GM19238 (cell line): ENCODE results near the gene BSN.
"Not testable (repeated sequence)": the region's sequence is repeated elsewhere in the genome, so short reads cannot be mapped to it uniquely, and the experiment has no call there.

Experiments used
- DNase-seq: peaks from one replicate; pipeline ENCODE4 v3.0.0; 2011; ENCODE audit warnings: low spot score; ENCODE audit not compliant: insufficient read length

Gene BSN

DNA sequence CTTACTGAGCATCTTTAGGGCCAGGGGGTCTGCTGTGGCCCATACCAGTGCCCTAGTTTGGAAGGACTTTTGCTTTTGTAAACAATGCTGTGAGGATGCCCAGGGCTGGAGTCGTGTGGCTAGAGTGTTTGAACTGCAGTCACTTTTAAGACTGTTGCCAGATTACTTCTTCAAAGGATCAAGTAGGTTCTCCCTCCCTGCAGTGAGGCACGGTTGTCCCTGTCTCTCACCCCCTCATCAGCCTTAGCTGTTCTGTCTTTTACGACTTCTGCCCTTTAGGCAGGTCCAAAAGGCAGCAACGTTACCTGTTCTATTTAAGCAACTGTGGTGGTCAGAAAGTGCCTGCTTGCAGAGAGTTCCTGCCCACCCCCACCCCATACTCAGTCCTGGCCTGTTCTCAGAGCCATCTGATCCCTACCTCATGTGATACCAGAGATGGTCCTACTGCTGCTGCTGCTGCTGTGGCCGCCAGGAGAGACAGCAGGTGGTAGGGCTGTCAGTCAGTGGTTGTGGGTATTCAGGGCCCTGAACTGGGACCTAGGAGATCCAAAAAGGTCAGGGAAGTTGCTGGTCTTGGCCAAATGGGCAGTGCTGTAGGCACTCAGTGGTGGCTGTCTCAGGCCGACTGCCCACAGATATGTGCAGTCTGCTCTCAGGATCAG is 140.3 kb downstream of the BSN start:
- not testable (repeated sequence) for DNase-seq

DNA sequence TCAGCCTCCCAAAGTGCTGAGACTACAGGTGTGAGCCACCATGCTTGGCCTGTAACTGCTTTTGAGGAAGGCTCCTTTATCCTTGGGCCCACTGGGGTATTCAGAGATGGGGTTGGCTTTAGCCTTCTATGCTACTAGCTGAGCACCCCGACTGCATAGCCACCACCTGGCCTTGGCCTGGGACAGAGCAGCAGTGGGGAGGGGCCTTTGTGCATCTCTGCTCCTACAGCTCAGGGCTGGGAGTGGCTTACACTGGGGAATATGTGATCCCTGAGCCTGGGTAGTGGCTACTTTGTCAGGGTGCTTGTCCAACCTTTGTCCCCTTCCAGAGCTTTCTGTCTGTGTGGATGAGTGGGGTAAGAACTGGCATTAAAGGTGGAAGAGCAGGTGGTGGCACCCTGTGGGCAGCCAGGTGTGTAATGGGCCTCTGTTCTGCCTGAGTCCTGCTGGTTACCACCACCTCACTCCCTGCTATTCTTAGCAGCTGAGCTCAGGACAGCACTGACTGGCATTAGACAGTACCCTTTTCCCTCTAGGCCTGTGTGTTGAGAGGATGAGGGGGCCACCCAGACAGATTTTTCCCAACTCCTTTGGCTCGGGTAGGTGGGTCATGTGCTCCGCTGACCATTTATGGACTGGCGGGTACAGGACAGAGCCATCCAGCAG is 141.2 kb downstream of the BSN start:
- not testable (repeated sequence) for DNase-seq

DNA sequence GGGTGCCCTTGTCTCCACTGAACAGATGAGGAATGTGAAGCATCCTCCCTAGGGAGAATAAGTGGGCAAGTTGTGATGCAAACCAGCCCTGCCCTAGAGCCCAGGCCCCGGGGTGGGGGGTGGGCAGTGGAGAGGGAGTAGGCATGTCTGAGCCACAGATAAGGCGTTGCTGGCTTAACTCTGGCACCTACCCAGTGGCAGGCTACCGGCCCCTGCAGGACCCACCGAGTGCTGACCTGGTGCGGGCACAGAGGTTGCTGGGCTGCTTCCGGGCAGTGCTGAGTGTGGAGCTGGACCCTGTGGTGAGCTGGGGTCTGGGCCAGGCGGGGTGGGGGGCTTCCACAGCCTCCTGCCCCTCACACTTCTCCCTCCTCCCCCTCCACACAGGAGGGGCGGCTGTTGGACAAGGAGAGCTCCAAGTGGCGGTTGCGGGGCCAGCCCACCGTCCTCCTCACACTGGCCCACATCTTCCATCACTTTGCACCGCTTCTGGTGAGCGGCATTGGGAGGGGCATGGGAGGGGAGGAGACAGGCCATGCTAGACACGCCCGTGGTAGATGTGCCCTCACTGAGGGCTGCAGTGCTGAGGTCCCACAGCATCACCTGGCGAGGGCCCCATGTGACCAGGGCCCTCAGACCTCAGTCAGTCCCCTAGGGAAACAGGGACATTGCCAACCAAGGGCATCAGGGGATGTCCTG is 145.2 kb downstream of the BSN start:
- no peak for DNase-seq

DNA sequence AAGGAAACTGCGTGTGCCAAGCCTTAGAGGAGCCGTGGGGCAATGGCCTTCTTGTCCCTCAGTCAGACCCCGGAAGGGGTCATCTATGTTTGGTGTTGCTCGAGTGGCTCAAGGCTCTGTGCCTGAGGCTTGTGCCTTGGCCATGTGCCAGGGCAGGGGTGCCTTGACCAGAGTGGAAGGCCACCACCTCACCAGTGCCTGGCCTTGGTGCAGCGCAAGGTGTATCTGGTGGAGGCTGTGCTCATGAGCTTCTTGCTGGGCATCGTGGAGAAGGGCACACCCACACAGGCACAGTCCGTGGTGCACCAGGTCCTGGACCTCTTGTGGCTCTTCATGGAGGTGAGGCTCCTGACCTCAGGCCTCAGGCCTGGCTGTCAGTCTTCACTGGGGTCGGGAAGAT is 145.7 kb downstream of the BSN start:
- no peak for DNase-seq

DNA sequence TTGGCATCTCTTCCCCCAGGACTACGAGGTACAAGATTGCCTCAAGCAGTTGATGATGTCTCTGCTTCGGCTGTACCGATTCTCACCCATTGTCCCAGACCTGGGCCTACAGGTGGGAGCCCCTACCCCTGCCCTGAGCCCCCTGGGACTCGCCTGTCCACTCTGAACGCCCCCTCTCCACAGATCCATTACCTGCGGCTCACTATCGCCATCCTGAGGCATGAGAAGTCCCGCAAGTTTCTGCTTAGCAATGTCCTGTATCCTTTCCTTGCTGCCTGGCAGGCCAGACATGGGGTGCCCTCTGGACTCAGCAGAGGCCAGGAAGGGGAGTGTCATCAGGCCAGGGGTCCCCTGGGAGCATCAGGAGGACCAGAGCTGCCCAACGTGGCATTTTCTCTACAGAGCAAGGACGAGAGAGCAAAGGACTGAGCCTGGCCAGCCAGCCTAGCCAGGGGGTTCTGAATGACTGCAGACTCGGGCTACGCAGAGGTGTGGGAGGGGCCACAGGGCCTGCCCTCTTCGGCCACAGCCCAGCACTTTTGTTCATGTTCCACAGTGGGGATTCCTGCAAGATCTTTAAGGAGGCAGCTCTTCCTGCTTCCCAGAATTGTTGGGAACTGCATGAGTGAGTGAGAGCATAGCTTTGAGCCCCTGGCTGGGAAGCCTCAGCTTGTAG is 146.3 kb downstream of the BSN start:
- no peak for DNase-seq

DNA sequence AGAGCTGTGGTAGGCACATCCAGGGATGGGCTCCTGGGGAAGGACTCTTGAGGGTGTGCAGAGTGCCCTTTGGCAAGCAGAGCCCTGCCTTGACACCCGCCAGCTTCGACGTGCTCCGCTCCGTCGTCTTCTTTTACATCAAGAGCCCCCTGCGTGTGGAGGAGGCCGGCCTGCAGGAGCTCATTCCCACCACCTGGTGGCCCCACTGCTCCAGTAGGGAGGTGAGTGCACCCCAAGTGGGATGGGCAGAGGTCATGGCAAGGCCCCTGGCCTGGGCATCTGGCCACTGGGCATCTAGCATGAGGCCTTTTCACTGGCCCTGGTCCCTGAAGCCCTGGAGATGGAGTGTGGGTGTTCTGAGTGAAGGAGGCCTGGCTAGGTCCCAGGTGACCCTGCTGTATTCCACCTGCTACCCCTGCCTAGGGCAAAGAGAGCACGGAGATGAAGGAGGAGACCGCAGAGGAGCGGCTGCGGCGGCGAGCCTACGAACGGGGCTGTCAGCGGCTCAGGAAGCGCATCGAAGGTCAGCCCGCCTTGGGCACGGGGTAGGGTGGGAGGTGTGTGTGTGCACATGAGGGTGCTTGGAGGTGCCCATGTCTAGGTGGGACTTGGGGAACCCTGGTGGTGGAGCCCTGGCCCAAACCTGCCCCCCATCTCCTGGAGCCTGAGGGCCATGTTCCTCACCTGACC is 147.3 kb downstream of the BSN start:
- DNase-seq = no peak

DNA sequence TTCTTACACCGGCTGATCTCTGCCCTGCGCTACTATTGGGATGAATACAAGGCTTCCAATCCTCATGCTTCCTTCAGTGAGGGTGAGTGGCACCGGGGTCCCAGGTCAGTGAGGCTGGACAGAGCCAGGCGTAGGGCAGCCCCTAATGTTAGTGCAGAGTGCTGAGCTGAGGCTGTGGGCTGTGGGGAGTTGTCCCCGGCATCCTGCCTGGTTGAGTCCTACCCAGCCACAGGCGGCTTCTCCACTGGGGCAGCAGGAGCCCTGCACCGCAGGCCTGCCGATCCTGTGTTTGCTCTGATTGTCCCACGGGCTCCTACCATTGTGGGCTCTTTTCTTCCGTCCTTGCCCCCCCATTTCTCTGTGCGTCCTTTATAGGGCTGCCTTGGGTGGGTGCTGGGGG is 148.4 kb downstream of the BSN start:
- no peak for DNase-seq

DNA sequence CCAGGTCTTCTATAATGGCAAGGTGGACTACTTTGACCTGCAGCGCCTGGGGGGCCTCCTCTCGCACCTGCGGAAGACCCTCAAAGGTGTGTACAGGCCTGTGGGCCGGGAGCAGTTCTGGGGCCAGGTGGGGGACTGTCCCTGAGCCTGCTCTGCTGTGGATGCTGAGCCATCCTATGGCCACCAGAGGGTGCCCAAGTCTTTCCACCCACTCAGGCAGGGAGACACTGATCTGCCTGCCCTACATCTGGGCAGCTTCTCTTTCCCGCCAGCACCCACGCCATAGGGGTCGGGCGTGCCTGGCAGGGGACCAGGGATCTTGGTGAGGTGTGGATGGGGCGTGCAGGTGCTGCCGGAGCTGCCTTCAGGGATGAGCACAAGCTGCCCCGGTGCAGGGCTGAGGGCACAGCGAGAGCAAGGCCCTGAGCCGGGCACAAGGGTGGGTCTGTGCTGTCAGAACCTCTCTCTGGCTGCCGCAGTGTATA is 149.2 kb downstream of the BSN start:
- DNase-seq = peak; percentile 81

DNA sequence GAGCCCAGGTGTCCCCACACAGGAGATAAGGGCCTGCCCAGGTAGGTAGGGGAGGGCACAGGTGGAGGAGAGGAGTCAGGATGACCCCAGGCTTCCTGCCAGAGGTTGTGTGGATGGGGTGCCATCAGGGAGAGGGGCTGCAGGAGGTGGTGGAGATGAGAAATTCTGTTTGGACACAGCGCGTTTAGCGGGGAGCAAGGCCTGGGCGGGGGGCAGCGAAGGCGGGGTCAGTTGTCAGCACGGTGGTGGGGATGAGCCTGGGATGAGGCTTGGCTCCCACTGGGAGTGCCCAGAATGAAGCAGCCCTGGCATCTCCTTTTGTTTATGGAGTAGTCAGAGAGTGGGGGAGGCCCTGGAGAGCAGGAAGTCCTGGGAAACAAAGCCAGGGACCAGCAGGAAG is 149.7 kb downstream of the BSN start:
- no peak for DNase-seq

DNA sequence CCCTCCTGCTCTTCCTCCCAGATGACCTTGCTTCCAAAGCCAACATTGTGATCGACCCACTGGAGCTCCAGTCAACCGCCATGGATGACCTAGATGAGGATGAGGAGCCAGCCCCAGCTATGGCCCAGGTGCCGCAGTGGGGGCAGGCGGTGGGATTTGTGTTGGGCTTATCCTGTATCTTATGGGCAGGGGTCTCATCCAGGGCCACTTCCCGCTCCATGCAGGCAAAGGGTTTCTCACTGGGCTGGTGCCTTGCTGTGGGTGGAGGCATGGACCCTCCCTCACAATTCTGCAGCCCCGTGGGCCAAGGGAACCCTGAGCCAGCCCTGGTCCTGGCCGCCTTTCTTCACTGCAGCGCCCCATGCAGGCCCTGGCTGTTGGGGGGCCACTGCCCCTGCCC is 150.4 kb downstream of the BSN start:
- no peak for DNase-seq

DNA sequence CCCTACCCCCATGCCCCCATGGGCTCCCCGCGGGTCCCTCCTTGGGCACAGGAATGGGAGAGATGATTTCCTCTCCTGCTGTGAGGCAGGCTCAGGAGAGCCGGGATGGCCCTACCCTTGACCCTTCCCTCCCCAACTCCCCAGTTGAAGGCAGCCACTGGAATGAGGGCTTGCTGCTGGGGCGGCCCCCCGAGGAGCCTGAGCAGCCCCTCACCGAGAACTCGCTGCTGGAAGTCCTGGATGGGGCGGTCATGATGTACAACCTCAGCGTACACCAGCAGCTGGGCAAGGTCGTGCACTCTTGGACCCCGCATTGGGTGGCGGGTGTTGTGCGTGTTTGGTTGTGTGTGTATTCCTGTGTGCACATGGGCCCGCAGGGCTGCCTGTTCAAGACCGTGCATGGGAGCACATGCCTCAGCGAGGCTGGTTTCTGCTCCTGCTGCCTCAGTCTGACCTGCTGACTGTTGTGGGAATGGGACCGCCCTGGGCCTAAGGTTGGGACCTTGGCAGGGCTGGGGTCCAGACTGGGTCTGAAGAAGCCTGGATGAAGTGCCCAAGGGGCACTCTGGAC is 151.2 kb downstream of the BSN start:
- DNase-seq = no peak

DNA sequence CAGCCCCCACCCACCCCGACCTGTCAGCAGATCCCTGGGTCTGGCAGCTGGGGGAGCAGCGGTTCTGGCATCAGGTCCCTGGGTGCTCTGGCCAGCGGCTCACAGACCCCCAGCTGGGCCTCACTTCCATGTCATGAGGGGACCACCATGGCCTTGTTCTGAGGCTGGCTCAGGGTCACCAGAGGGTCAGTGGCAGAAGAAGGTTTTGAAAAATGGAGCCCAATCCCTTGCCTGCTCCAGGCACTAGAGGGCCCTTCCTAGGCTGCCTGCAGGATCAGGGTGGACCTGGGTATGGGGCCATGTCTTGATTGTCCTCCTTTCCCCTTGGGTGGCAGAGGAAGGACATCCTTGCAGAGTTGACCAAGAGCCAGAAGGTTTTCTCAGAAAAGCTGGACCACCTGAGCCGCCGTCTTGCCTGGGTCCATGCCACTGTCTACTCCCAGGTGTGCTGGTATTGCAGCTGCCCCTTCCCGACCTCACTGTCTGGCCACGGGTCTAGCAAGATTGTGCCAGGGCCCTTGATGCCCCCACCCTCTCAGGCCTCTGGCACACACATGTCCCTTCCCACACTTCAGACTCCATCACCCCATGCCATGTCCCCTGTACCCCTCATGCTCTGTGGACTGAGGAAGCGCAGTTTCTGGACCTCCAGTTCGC is 152.3 kb downstream of the BSN start:
- DNase-seq = no peak

DNA sequence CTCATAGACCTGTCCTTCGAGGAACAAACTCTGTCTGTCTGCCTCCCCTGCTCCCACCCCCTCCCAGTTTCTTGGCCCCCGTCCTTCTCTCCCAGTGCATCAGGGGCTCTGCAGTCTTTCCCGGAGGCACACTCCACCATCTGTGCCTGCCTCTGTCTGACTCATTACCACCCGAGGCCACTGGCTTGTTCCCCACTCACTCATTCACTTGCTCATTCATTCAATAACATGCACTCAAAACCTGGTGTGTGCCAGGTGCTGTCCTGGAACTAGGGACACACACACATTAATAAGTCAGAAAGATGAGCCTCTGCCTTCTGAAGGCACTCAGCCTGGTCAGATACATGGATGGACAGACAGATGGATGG is 152.8 kb downstream of the BSN start:
- DNase-seq = no peak

DNA sequence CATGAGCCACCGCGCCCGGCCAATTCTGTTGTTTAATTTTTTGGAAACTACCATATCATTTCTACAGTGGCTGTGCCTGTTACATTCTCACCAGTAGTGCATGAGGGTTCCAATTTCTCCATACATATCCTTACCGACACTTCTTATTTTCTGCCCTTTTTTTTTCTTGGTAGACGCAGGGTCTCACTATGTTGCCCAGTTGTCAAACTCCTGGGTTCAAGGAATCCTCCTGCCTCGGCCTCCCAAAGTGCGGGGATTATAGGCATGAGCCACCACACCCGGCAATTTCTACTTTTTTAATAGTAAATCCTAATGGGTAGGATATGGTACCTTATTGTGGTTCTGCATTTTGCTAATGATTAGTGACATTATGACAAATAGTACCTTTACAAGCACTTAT is 155.6 kb downstream of the BSN start:
- DNase-seq = no peak

DNA sequence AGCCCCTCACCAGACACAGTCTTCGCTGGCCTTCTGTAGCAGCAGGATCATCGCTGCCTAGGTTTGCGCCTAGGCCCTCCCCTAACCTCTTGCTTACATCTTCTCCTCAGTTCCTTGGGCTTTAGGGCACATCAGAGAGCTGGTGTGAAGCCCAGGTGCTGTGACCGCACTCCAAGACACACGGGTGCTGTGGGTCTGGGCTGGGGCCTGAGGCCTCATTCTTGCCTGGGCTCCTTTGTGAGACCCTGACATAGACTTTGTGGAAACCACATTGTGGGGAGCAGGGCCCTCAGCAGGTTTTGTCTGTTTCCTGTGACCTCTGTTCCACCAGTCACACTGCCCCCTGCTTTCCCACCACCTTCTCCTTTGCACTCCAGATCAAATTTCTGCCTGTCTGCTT is 157.2 kb downstream of the BSN start:
- DNase-seq = no peak

DNA sequence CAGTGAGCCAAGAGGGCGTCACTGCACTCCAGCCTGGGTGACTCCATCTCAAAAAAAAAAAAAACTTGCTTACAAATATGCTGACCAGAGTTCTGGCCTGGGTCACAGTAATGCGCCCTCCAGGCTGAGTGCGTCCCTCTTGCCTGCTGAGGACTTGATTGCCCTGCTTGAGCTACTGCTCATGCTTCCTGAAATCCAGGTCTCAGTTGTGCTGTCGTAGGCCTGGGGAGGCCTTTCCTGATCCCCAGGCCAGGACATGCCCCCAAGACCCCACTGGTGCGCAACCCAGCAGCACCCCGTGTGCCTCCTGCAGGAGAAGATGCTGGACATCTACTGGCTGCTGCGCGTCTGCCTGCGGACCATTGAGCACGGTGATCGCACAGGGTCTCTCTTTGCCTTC is 157.9 kb downstream of the BSN start:
- DNase-seq = no peak

DNA sequence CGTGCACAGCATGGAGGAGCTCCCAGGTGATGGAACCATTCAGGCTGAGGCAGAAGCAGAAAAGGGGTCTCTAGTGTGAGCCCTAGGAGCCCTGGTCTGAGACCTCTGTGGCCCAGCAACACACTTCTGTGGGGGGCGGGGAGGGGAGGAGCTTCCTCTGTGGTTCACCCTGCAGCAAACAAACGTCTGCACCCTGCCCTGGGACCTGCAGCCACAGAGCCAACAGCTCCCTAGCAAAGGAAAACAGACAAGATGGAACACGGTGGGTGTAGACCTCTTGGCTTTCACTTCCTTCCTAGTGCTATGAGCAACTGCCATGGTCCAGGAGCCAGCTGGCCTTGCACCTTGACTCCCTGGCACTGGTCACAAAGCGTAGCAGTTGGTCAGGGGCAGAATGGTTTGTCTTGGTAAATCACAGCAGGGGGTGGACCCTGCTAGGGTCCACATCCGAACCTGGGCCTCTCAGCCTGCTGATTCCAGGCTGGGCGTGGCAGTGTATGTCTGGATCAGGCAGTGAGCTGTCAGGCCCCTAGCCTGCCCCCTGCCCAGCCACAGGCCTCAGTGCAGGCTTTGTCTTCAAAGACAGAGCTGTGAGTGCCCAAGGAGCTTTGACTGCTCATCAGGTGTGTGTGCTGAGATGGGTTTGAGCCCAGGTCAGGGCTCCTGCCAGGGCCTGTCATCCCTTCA is 158.5 kb downstream of the BSN start:
- no peak for DNase-seq

DNA sequence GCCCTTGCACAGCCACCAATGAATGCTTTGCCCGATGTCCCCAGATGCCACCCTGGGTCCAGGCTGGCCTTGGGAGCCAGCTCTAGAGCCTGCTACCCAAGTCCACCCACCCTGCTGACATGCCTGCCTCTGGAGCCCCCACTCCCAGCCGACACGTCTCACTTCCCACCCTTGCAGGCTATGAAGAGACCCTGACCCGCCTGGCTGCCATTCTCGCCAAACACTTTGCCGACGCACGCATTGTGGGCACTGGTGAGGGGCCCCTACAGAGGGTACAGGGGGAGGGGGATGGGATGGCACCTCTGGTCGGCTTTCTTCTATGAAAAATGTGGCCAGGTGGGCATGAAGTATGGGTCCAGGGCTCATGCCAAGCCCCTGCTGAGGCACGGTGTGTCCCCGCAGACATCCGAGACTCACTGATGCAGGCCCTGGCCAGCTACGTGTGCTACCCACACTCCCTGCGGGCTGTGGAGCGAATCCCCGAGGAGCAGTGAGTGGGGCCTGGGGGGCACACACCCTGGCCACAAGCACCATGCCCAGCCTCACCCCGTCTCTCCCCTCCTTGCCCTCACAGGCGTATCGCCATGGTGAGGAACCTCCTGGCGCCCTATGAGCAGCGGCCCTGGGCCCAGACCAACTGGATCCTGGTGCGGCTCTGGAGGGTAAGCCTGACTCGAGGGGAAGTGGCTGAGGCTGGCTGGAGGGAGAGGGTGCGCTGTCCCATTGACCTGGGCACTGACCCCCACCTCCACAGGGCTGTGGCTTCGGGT is 159.2 kb downstream of the BSN start:
- DNase-seq = no peak
